NT2/D1 (cell line): ENCODE data around the gene GSN.

Source experiments
- YY1 ChIP-seq: IDR thresholded peaks from 2 replicates; pipeline ENCODE4 v1.6.1; 2011; ENCODE audit not compliant: insufficient read length, insufficient read depth
- ZNF274 ChIP-seq: IDR thresholded peaks from 2 replicates; pipeline ENCODE4 v1.6.1; 2011; ENCODE audit warnings: mild to moderate bottlenecking, low read depth, low read length

DNA sequence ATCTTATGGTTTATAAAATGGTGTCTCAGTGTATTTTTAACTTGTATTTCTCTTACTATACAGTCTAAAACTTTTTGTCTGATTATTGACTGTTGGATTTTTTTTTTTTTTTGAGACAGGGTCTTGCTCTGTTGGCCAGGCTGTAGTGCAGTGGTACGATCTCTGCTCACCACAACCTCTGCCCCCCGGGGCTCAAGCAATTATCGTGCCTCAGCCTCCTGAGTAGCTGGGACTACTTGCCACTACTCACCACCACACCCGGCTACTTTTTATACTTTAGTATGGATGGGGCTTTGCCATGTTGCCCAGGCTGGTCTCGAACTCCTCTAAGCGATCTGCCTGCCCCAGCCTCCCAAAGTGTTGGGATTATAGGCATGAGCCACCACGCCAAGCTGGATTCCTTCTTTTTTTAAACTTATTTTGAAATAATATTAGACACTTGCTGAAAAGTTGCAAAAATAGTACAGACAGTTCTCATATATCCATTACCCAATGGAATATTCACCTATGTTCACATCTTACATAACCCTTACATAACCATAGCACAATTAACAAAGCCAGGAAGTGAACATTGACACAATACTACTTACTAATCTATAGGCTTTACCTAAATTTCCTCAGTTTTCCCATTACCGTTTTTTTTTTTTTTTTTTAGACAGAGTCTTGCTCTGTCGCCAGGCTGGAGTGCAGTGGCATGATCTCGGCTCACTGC, 54.9 kb downstream of the GSN start:
- no peak for TF ChIP-seq YY1
- TF ChIP-seq ZNF274: no peak
